HepG2 (cell line): ENCODE data around the gene FAM210A. TPM values are rescaled to one million over a fixed set of nuclear protein-coding genes. Genes with fewer than 3 reads are reported as not detected.

Source experiments
- ATRX ChIP-seq: sonication (generic); formaldehyde crosslinking; IDR thresholded peaks from 2 replicates; pipeline ENCODE4 v1.4.0; 2020; ENCODE audit warnings: missing genetic modification reagents, borderline replicate concordance
- FOSL1 ChIP-seq: sonication (generic); formaldehyde crosslinking; IDR thresholded peaks from 2 replicates; pipeline ENCODE4 v1.9.0; 2021; ENCODE audit warnings: missing genetic modification reagents, borderline replicate concordance
- GATAD1 ChIP-seq: IDR thresholded peaks from 2 replicates; pipeline ENCODE4 v1.6.1; 2016; ENCODE audit warnings: missing genetic modification reagents, missing compliant biosample characterization
- KAT7 ChIP-seq: IDR thresholded peaks from 2 replicates; pipeline ENCODE4 v1.6.1; 2018; ENCODE audit warnings: borderline replicate concordance, missing compliant biosample characterization
- KDM2A ChIP-seq: sonication (generic); formaldehyde crosslinking; IDR thresholded peaks from 2 replicates; pipeline ENCODE4 v1.4.0; 2020; ENCODE audit warnings: low read depth, missing genetic modification reagents, borderline replicate concordance
- MTA3 ChIP-seq: sonication (generic); formaldehyde crosslinking; IDR thresholded peaks from 2 replicates; pipeline ENCODE4 v1.4.0; 2020; ENCODE audit warnings: missing genetic modification reagents
- NCOA5 ChIP-seq: sonication (generic); formaldehyde crosslinking; IDR thresholded peaks from 2 replicates; pipeline ENCODE4 v1.4.0; 2020; ENCODE audit warnings: missing genetic modification reagents
- NONO ChIP-seq, 2 experiments: fragments of 450-650 bp in 1 of 2; sonication (generic) in 1 of 2; formaldehyde crosslinking in 1 of 2; IDR thresholded peaks in 1 of 2; conservative IDR thresholded peaks in 1 of 2; 2 replicates each; pipeline versions ENCODE4 v1.6.1 to v1.8.0; 2017 to 2022; ENCODE audit warnings: mild to moderate bottlenecking in 1 of 2, missing genetic modification reagents in 1 of 2, moderate library complexity in 1 of 2
- NR1H2 ChIP-seq: sonication (generic); formaldehyde crosslinking; IDR thresholded peaks from 2 replicates; pipeline ENCODE4 v1.8.1; 2022; ENCODE audit warnings: low read depth, missing genetic modification reagents, borderline replicate concordance
- SCMH1 ChIP-seq: sonication (generic); formaldehyde crosslinking; IDR thresholded peaks from 2 replicates; pipeline ENCODE4 v1.9.0; 2021; ENCODE audit warnings: missing genetic modification reagents, mild to moderate bottlenecking, borderline replicate concordance
- SOX13 ChIP-seq, 3 experiments: fragments of 450-650 bp in 1 of 3; sonication (generic) in 1 of 3; formaldehyde crosslinking in 1 of 3; IDR thresholded peaks in 2 of 3; conservative IDR thresholded peaks in 1 of 3; 2 replicates each; pipeline versions ENCODE4 v1.5.0 to v1.6.1; 2016 to 2020; ENCODE audit warnings: antibody characterized with exemption in 1 of 3, mild to moderate bottlenecking in 1 of 3, missing compliant biosample characterization in 1 of 3, missing genetic modification reagents in 1 of 3, moderate library complexity in 1 of 3
- ZBTB43 ChIP-seq: sonication (generic); formaldehyde crosslinking; conservative IDR thresholded peaks from 2 replicates; pipeline ENCODE4 v1.4.0; 2020; ENCODE audit warnings: missing genetic modification reagents
- ZC3H4 ChIP-seq: sonication (generic); formaldehyde crosslinking; IDR thresholded peaks from 2 replicates; pipeline ENCODE4 v1.4.0; 2020; ENCODE audit warnings: missing genetic modification reagents, borderline replicate concordance
- ZNF230 ChIP-seq: sonication (generic); formaldehyde crosslinking; IDR thresholded peaks from 2 replicates; pipeline ENCODE4 v1.4.0; 2020; ENCODE audit warnings: mild to moderate bottlenecking, missing genetic modification reagents
- ZNF557 ChIP-seq: sonication (generic); formaldehyde crosslinking; IDR thresholded peaks from 2 replicates; pipeline ENCODE4 v1.4.0; 2020; ENCODE audit warnings: missing genetic modification reagents
- ZNF766 ChIP-seq: sonication (generic); formaldehyde crosslinking; IDR thresholded peaks from 2 replicates; pipeline ENCODE4 v1.5.0; 2020; ENCODE audit warnings: missing genetic modification reagents, borderline replicate concordance
- polyA plus RNA-seq, 8 experiments: library from polyadenylated mRNA; depleted of rRNA in 3 of 8; stranded (reverse) in 7 of 8; unstranded in 1 of 8; fragments of >200 nt; fragmentation: Illumina TruSeq in 4 of 8; extraction: Trizol in 4 of 8; gene quantifications; 2 replicates each; pipeline versions ENCODE4 v1.2.1 to v1.2.3, GENCODE V29; 2011 to 2016; ENCODE audit warnings: low read depth in 4 of 8, missing spikeins in 1 of 8, mixed read lengths in 1 of 8; ENCODE audit not compliant: insufficient read depth in 1 of 8
- total RNA-seq, 5 experiments: library from RNA; depleted of rRNA; stranded (reverse); fragments of >200 nt; fragmentation: Illumina TruSeq; extraction: Trizol; gene quantifications; 2 replicates each; pipeline ENCODE4 v1.2.3, GENCODE V29; 2016; ENCODE audit warnings: low read depth in 1 of 5
- TF ChIP-seq, protein P1 (sequence below): IDR thresholded peaks from 2 replicates; pipeline ENCODE4 v1.6.1; 2016; ENCODE audit warnings: control low read depth
- TF ChIP-seq, protein P2 (sequence below): IDR thresholded peaks from 2 replicates; pipeline ENCODE4 v1.6.1; 2016; ENCODE audit warnings: missing biosample characterization, missing genetic modification reagents, low read depth
- TF ChIP-seq, protein P3 (sequence below), 2 experiments: fragments of 450-650 bp in 1 of 2; sonication (generic) in 1 of 2; formaldehyde crosslinking; IDR thresholded peaks; 2 replicates each; pipeline versions ENCODE4 v1.5.0 to v1.8.0; 2020 to 2022; ENCODE audit warnings: mild to moderate bottlenecking in 1 of 2, missing genetic modification reagents in 1 of 2
- TF ChIP-seq, protein P4 (sequence below): fragments of 450-650 bp; IDR thresholded peaks from 2 replicates; pipeline ENCODE4 v1.6.1; 2017; ENCODE audit warnings: mild to moderate bottlenecking

FAM210A gene
- total and polyA plus RNA-seq, 2 of the 13 experiments (the other 11 are each of a cell fraction or from before 2014, with no cell fraction given), result 33.2 to 37.5 TPM

GRCh38 chr18:13726232-13726971, at the start of gene FAM210A, which contains the start of gene RNMT (continued):
- TF ChIP-seq, protein P1, sequence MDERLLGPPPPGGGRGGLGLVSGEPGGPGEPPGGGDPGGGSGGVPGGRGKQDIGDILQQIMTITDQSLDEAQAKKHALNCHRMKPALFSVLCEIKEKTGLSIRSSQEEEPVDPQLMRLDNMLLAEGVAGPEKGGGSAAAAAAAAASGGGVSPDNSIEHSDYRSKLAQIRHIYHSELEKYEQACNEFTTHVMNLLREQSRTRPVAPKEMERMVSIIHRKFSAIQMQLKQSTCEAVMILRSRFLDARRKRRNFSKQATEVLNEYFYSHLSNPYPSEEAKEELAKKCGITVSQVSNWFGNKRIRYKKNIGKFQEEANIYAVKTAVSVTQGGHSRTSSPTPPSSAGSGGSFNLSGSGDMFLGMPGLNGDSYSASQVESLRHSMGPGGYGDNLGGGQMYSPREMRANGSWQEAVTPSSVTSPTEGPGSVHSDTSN (CRISPR knock-in tag), result no peak
- TF ChIP-seq ATRX (CRISPR knock-in tag), result no peak
- TF ChIP-seq, protein P2, sequence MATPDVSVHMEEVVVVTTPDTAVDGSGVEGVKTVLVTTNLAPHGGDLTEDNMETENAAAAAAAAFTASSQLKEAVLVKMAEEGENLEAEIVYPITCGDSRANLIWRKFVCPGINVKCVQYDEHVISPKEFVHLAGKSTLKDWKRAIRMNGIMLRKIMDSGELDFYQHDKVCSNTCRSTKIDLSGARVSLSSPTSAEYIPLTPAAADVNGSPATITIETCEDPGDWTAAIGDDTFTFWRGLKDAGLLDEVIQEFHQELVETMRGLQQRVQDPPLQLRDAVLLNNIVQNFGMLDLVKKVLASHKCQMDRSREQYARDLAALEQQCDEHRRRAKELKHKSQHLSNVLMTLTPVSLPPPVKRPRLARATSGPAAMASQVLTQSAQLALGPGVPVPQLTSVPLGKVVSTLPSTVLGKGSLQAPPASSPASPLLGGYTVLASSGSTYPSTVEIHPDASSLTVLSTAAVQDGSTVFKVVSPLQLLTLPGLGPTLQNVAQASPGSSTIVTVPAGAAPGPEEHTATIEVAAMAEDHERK, result peak; percentile 88
- no peak; the same call in 1 of the 2 replicates for TF ChIP-seq FOSL1 (CRISPR knock-in tag)
- peak; percentile 96 for TF ChIP-seq GATAD1
- TF ChIP-seq SCMH1, result no peak
- TF ChIP-seq, protein P3, sequence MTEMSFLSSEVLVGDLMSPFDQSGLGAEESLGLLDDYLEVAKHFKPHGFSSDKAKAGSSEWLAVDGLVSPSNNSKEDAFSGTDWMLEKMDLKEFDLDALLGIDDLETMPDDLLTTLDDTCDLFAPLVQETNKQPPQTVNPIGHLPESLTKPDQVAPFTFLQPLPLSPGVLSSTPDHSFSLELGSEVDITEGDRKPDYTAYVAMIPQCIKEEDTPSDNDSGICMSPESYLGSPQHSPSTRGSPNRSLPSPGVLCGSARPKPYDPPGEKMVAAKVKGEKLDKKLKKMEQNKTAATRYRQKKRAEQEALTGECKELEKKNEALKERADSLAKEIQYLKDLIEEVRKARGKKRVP (CRISPR knock-in tag; IDR thresholded peaks at IDR 0.05), result peak in 1 of 2 experiments; percentile 75; a peak in 2 of 4 replicates
- no peak for TF ChIP-seq NCOA5 (CRISPR knock-in tag)
- TF ChIP-seq ZBTB43 (CRISPR knock-in tag), result 0 out of 2 replicates have a peak, but pooled peaks have one; percentile 42
- no peak for TF ChIP-seq NONO (IDR thresholded peaks at IDR 0.05)
- peak; percentile 97 for TF ChIP-seq NONO (CRISPR knock-in tag; conservative IDR thresholded peaks at IDR 0.05)
- TF ChIP-seq ZNF557 (CRISPR knock-in tag), result 0 out of 2 replicates have a peak, but pooled peaks have one; percentile 18
- no peak for TF ChIP-seq SOX13 (IDR thresholded peaks at IDR 0.05)
- peak in 1 of 2 experiments; percentile 50; a peak in 1 of 4 replicates for TF ChIP-seq SOX13 (CRISPR knock-in tag; conservative IDR thresholded peaks at IDR 0.05 in 1 of 2, IDR thresholded peaks at IDR 0.05 in 1 of 2)
- TF ChIP-seq ZNF230, result peak; percentile 92; the same call in 1 of the 2 replicates
- peak; percentile 95; the same call in 1 of the 2 replicates for TF ChIP-seq KAT7 (CRISPR knock-in tag)
- peak; percentile 70; the same call in 1 of the 2 replicates for TF ChIP-seq NR1H2
- TF ChIP-seq ZC3H4 (CRISPR knock-in tag), result no peak
- TF ChIP-seq ZNF766, result peak; percentile 93; the same call in 1 of the 2 replicates
- TF ChIP-seq MTA3 (CRISPR knock-in tag), result no peak
- TF ChIP-seq, protein P4, sequence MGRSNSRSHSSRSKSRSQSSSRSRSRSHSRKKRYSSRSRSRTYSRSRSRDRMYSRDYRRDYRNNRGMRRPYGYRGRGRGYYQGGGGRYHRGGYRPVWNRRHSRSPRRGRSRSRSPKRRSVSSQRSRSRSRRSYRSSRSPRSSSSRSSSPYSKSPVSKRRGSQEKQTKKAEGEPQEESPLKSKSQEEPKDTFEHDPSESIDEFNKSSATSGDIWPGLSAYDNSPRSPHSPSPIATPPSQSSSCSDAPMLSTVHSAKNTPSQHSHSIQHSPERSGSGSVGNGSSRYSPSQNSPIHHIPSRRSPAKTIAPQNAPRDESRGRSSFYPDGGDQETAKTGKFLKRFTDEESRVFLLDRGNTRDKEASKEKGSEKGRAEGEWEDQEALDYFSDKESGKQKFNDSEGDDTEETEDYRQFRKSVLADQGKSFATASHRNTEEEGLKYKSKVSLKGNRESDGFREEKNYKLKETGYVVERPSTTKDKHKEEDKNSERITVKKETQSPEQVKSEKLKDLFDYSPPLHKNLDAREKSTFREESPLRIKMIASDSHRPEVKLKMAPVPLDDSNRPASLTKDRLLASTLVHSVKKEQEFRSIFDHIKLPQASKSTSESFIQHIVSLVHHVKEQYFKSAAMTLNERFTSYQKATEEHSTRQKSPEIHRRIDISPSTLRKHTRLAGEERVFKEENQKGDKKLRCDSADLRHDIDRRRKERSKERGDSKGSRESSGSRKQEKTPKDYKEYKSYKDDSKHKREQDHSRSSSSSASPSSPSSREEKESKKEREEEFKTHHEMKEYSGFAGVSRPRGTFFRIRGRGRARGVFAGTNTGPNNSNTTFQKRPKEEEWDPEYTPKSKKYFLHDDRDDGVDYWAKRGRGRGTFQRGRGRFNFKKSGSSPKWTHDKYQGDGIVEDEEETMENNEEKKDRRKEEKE, result no peak
- peak; percentile 95 for TF ChIP-seq KDM2A (CRISPR knock-in tag)
